HepG2 (cell line): ENCODE data around the gene ETFA.

ENCODE experiments used
- NFRKB ChIP-seq: fragments of 450-650 bp; IDR thresholded peaks from 2 replicates; pipeline ENCODE4 v1.6.1; 2017
- ZNF451 ChIP-seq: sonication (generic); formaldehyde crosslinking; IDR thresholded peaks from 2 replicates; pipeline ENCODE4 v1.5.0; 2020; ENCODE audit warnings: mild to moderate bottlenecking, missing genetic modification reagents
- TF ChIP-seq, protein P1 (sequence below): sonication (generic); formaldehyde crosslinking; IDR thresholded peaks from 2 replicates; pipeline ENCODE4 v1.5.0; 2020; ENCODE audit warnings: mild to moderate bottlenecking, missing genetic modification reagents, moderate library complexity
- TF ChIP-seq, protein P2 (sequence below): sonication (generic); formaldehyde crosslinking; IDR thresholded peaks from 2 replicates; pipeline ENCODE4 v1.8.0; 2022; ENCODE audit warnings: mild to moderate bottlenecking, missing genetic modification reagents, moderate library complexity

DNA sequence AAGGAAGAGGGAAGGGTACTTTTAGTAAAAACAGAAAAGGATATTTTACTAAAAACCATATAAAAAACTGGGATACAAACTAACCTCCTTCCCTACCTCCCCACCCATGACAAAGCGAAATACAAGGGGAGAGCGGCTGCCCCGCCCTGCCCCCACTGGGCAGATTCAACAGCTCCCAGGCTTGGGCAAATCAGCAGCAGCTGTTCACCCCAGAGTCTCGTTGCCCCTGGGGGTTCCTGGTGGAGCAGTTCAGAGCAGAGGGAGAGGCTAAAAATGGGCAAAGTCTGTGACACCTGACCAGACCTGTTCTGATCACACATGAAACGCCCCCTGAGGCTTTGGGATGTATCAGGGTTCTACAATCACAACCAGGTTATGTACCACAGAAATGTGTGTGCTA is 2.5 kb upstream of the ETFA start:
- TF ChIP-seq, protein P1, sequence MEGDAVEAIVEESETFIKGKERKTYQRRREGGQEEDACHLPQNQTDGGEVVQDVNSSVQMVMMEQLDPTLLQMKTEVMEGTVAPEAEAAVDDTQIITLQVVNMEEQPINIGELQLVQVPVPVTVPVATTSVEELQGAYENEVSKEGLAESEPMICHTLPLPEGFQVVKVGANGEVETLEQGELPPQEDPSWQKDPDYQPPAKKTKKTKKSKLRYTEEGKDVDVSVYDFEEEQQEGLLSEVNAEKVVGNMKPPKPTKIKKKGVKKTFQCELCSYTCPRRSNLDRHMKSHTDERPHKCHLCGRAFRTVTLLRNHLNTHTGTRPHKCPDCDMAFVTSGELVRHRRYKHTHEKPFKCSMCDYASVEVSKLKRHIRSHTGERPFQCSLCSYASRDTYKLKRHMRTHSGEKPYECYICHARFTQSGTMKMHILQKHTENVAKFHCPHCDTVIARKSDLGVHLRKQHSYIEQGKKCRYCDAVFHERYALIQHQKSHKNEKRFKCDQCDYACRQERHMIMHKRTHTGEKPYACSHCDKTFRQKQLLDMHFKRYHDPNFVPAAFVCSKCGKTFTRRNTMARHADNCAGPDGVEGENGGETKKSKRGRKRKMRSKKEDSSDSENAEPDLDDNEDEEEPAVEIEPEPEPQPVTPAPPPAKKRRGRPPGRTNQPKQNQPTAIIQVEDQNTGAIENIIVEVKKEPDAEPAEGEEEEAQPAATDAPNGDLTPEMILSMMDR (CRISPR knock-in tag): no peak
- TF ChIP-seq NFRKB (no peak), ZNF451 (CRISPR knock-in tag) (no peak)
- TF ChIP-seq, protein P2, sequence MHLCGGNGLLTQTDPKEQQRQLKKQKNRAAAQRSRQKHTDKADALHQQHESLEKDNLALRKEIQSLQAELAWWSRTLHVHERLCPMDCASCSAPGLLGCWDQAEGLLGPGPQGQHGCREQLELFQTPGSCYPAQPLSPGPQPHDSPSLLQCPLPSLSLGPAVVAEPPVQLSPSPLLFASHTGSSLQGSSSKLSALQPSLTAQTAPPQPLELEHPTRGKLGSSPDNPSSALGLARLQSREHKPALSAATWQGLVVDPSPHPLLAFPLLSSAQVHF: no peak
